GM12891 (cell line): ENCODE data around the gene TPGS1.

Experiments
- PAX5 ChIP-seq: IDR thresholded peaks from 2 replicates; pipeline ENCODE4 v1.6.1; 2011; ENCODE audit warnings: low read length, moderate library complexity, mild to moderate bottlenecking; ENCODE audit not compliant: insufficient read depth, severe bottlenecking
- POLR2A ChIP-seq: IDR thresholded peaks from 2 replicates; pipeline ENCODE4 v1.6.1; 2011; ENCODE audit warnings: low read depth, low read length, control low read depth
- POLR2AphosphoS5 ChIP-seq: IDR thresholded peaks from 2 replicates; pipeline ENCODE4 v1.6.1; 2011; ENCODE audit warnings: low read depth, low read length, control low read depth
- POU2F2 ChIP-seq: IDR thresholded peaks from 2 replicates; pipeline ENCODE4 v1.6.1; 2011; ENCODE audit warnings: low read depth, mild to moderate bottlenecking, control low read depth, low read length, moderate library complexity
- SPI1 ChIP-seq: IDR thresholded peaks from 2 replicates; pipeline ENCODE4 v1.6.1; 2011; ENCODE audit warnings: low read depth, low read length, control low read depth
- TAF1 ChIP-seq: IDR thresholded peaks from 2 replicates; pipeline ENCODE4 v1.6.1; 2011; ENCODE audit warnings: low read depth, low read length, control low read depth

DNA sequence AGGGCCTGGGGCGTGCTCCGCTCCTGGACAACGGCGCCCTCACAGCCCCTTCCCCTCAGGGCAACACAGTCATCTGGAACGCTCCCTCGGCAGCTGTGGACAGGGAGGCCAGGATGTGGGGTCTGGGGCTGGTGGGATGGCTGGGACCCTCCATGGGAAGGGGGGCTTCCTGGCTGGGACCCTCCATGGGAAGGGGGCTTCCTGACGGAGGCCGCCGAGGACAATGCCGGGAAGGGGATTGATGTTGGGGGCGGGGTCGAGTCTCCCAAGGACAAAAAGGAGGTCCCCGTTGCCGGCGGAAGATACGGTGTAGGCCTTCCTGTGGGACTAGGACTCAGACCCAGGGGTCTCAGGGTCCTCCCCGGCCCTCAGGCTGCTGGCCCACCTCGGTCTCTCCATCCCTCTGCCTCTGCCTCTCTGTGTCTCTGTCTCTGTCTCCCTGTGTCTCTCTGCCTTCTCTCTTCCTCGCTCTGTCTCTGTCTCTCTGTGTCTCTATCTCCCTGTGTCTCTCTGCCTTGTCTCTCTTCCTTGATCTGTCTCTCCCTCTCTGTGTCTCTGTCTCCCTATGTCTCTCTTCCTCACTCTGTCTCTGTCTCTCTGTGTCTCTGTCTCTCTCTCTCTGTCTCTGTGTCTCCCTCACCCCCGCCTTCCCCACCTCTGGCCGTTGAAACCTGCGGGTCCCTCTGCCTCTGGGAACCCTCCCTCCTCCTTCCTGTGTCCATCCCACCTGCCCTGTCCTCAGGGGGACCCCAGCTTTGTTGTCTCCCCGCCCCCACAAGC lies 13.7 kb upstream of the TPGS1 start:
- TF ChIP-seq POLR2AphosphoS5 = no peak
- no peak for TF ChIP-seq POLR2A
- TF ChIP-seq TAF1 = no peak
- no peak for TF ChIP-seq POU2F2
- TF ChIP-seq PAX5 = no peak
- TF ChIP-seq SPI1 = no peak
